SK-N-MC (cell line): ENCODE data around the gene ZNF506.

ENCODE experiments used
- EZH2 ChIP-seq: fragments of 200-600 bp; sonication (generic); IDR thresholded peaks from one replicate; pipeline ENCODE4 v1.6.1; 2017; ENCODE audit warnings: antibody characterized with exemption
- POLR2AphosphoS5 ChIP-seq: IDR thresholded peaks from 2 replicates; pipeline ENCODE4 v1.6.1; 2012; ENCODE audit warnings: mild to moderate bottlenecking, low read depth, low read length, borderline replicate concordance

DNA sequence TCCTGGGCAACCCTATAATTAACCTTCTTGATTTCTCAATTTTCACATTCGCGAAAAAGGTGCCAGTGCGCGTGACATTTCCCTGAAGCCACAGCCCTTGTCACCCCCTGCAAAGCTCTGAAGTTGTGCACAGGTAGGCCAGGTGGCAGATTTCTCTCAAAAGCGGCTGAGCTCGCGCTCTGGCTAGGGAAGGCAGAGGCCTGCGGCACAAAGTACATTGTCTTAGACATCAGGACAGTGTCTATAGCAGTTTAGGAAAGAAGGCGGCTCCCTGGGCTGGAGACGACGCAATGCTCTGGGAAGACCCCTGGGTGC lies 45.7 kb downstream of the ZNF506 start:
- TF ChIP-seq EZH2 (no peak), POLR2AphosphoS5 (no peak)
